DND-41 (cell line): ENCODE results near the gene VAC14.
A peak's percentile ranks its signal among the peaks of the same experiment; 100 is the strongest.

Experiments used
- ATAC-seq: fragments of 200-7000 bp; cut with Tn5 transposase; 3 replicates; pipeline ENCODE4 v1.9.1; 2021; ENCODE audit warnings: low read depth; ENCODE audit not compliant: insufficient read depth
- DNase-seq: peaks from one replicate; pipeline ENCODE4 v3.0.0-alpha.2; 2020
- H2AFZ ChIP-seq: 2 replicates; pipeline ENCODE4 v1.6.0; 2012; ENCODE audit warnings: low read depth, low read length
- H3K27ac ChIP-seq: 2 replicates; pipeline ENCODE4 v1.5.1; 2012; ENCODE audit warnings: low read length, inconsistent platforms
- H3K27me3 ChIP-seq: fragments of 200-600 bp; sonication (generic); 2 replicates; pipeline ENCODE4 v1.6.0; 2012; ENCODE audit warnings: low read length, mild to moderate bottlenecking, inconsistent platforms; ENCODE audit not compliant: insufficient read depth, poor library complexity
- H3K36me3 ChIP-seq: 2 replicates; pipeline ENCODE4 v1.5.1; 2012; ENCODE audit warnings: low read length, inconsistent platforms; ENCODE audit not compliant: insufficient read depth
- H3K4me1 ChIP-seq: 2 replicates; pipeline ENCODE4 v1.5.1; 2012; ENCODE audit warnings: mild to moderate bottlenecking, low read length; ENCODE audit not compliant: insufficient read depth
- H3K4me2 ChIP-seq: 2 replicates; pipeline ENCODE4 v1.6.0; 2012; ENCODE audit warnings: mild to moderate bottlenecking, moderate library complexity, low read length, inconsistent platforms; ENCODE audit not compliant: insufficient read depth
- H3K4me3 ChIP-seq, 2 experiments: fragments of 200-600 bp in 1 of 2; shearing (Covaris generic) in 1 of 2; 2 replicates each; pipeline ENCODE4 v1.5.1; 2012 to 2016; ENCODE audit warnings: inconsistent platforms in 2 of 2, low read length in 2 of 2, mild to moderate bottlenecking in 2 of 2, low read depth in 1 of 2, moderate library complexity in 1 of 2
- H3K79me2 ChIP-seq: 2 replicates; pipeline ENCODE4 v1.6.0; 2012; ENCODE audit warnings: low read length, inconsistent platforms; ENCODE audit not compliant: insufficient read depth
- H3K9ac ChIP-seq: 2 replicates; pipeline ENCODE4 v1.6.0; 2012; ENCODE audit warnings: low read depth, mild to moderate bottlenecking, inconsistent platforms, low read length, moderate library complexity
- H3K9me3 ChIP-seq: 2 replicates; pipeline ENCODE4 v1.5.1; 2012; ENCODE audit warnings: low read length, moderate library complexity, mild to moderate bottlenecking, inconsistent platforms; ENCODE audit not compliant: insufficient read depth, severe bottlenecking
- H4K20me1 ChIP-seq: 2 replicates; pipeline ENCODE4 v1.6.0; 2012; ENCODE audit warnings: low read length; ENCODE audit not compliant: insufficient read depth
- CTCF ChIP-seq: IDR thresholded peaks from 2 replicates; pipeline ENCODE4 v1.5.1; 2012; ENCODE audit warnings: borderline replicate concordance, low read length, moderate library complexity, mild to moderate bottlenecking; ENCODE audit not compliant: poor library complexity, severe bottlenecking; ENCODE audit errors: extremely low read depth
- EZH2 ChIP-seq: IDR thresholded peaks from 3 replicates; pipeline ENCODE4 v1.6.1; 2012; ENCODE audit warnings: borderline replicate concordance, low read depth, mild to moderate bottlenecking, moderate library complexity, low read length, inconsistent platforms; ENCODE audit not compliant: severe bottlenecking

The VAC14 gene

DNA sequence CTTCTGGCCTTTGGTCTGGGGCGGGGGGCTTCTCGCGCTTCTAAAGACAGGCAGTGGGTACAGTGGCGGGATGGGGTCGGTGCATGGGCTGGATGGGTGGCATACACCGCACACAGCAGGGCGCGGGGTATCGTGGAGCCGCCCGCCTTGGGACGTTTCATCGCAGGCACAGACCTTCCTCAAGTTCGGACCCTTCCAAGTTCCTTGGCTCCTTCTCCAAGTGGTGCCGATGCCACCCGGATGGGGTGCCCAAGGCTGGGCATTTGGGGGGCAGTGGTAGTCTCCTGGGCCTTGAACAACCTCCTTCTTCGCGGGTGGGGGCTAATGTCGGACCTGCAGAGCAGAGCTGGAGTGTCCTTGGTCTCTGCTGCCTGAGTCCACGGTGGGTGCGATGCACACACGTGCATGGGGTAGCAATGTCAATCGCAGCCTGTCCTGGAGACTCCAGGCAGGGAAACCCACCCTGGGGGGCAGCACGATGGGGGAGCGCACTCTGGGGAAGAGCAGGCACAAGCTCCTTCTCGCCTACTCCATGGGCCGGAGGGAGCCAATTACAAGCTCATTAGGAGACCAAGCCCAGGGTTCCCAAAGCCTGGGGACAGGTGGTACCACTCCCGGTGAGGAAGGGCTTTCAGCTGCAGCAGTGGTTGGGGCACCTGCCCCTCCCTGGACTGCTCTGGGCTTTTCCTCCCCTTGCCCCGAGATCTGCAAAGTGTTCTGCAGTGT is 114.4 kb downstream of the VAC14 start:
- Histone ChIP-seq H3K36me3 (peaks cover 5% of the 10 kb centered on the region; the same call in 1 of the 2 replicates), H2AFZ (peak overlapping the region; percentile 87), H3K27me3 (no peaks in the 10 kb centered on the region), H3K4me3 (peak overlapping the region in 1 of 2 experiments; percentile 64; a peak in 2 of 4 replicates), H3K9ac (peak overlapping the region; percentile 64), H3K4me2 (peak overlapping the region; percentile 80), H3K79me2 (peaks cover 23% of the 10 kb centered on the region), H3K4me1 (peaks cover 22% of the 10 kb centered on the region), H4K20me1 (peaks cover 33% of the 10 kb centered on the region), H3K27ac (peak overlapping the region; percentile 0; the same call in 1 of the 2 replicates), H3K9me3 (no peaks in the 10 kb centered on the region)
- TF ChIP-seq EZH2 (no peak), CTCF (peak; percentile 4)
- DNase-seq (no peak), ATAC-seq (peak; percentile 47)

DNA sequence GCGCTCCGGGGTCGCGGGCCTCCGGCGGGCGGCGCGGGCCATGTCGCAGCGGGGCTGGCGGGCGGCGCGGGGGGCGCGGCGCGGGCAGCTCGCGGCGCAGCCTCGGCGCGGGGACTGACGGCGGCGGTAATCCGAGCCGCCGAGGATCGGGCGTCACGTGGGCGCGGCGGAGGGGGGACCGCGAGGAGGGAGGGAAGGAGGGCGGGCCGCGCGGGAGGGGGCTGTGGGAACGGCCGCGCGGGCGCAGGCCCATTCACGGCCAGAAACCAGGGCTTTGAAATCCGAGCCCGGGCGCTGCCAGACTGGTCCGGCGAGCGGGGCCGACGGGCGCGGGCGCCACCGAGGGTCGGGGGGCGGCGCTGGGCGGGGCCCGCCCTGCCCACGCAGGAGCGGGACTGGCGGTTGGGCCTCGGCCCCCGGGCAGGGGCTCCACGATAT is 115.0 kb downstream of the VAC14 start, which contains the start of gene MTSS2:
MTSS2 (minus strand) TSS at position 116 of the 438 bp plus-strand sequence. CDS start 262 bp downstream, outside the sequence.
- TF ChIP-seq EZH2 (no peak), CTCF (no peak)
- H3K4me1 ChIP-seq = peaks cover 22% of the 10 kb centered on the region
- H3K4me3 ChIP-seq = peak within 1 kb of the TSS; percentile 43 to 64; a peak in 3 of 4 replicates
- no peaks in the 10 kb centered on the region for H3K27me3 ChIP-seq
- H3K9me3 ChIP-seq = no peaks in the 10 kb centered on the region
- H3K4me2 ChIP-seq = peak within 1 kb of the TSS; percentile 80
- H3K27ac ChIP-seq = peak within 1 kb of the TSS; percentile 4
- DNase-seq (peak; percentile 72), ATAC-seq (peak; percentile 71)
- peaks cover 39% of the 10 kb centered on the region for H4K20me1 ChIP-seq
- H3K79me2 ChIP-seq = peaks cover 23% of the 10 kb centered on the region
- peak within 1 kb of the TSS; percentile 87 for H2AFZ ChIP-seq
- H3K9ac ChIP-seq = peak within 1 kb of the TSS; percentile 64
- peaks cover 3% of the 10 kb centered on the region; the same call in 1 of the 2 replicates for H3K36me3 ChIP-seq

DNA sequence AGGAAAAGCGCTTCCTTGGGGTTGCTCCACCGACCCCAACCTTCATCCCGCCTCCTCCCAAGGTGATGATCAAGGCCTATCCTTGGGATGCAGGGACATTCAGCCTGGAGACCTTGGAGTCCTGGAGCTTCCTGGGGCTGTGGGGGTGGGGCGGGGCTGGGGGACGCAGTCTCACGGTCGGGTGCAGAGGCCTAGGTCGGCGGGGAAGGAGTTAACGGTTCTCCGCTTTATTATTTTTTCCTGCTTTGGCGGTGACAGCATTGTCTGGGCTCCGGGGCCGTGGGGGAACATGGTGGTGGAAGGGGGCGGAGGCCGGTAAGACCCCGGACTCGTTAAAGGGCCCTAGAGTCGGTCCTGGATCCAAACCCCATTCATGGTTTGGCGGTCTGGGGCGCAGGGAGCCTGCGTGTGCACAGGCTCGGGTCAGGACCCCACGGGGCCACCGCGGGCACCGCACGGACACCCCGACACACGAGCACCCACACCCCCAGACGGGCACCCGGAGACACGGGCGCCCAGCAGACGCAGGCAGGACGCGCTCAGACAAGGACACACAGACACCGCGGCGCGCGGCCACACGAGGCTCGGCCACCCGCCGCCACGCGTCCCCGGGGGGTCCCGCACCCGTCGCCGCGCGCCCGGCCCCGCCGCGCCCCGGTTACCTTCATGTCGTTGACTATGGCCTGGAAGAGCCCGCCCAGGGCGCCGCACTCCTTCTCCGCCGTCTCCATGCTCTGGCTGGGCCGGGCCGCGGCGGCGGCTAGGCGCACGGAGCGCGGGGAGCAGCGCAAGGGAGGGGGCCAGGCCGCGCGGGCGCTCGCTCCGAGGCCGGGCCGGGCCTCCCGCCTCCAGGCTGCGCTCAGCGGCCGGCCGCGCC is 115.7 kb downstream of the VAC14 start:
- DNase-seq (peak; percentile 28), ATAC-seq (peak; percentile 62)
- no peaks in the 10 kb centered on the region for H3K9me3 ChIP-seq
- H3K9ac ChIP-seq = peak overlapping the region; percentile 64
- H3K27me3 ChIP-seq = no peaks in the 10 kb centered on the region
- H3K27ac ChIP-seq = peak overlapping the region; percentile 4; the same call in 1 of the 2 replicates
- peak overlapping the region; percentile 43 to 64; a peak in 3 of 4 replicates for H3K4me3 ChIP-seq
- H3K36me3 ChIP-seq = peaks cover 3% of the 10 kb centered on the region
- H3K79me2 ChIP-seq = peaks cover 23% of the 10 kb centered on the region
- H2AFZ ChIP-seq = peak overlapping the region; percentile 75
- peaks cover 45% of the 10 kb centered on the region for H4K20me1 ChIP-seq
- peak overlapping the region; percentile 80 for H3K4me2 ChIP-seq
- no peak for TF ChIP-seq EZH2
- TF ChIP-seq CTCF = no peak
- peaks cover 22% of the 10 kb centered on the region for H3K4me1 ChIP-seq
